HG03558 (cell line): ENCODE results near the gene SORCS2.
"Not testable (repeated sequence)": the region's sequence is repeated elsewhere in the genome, so short reads cannot be mapped to it uniquely, and the experiment has no call there.

Experiments
- ATAC-seq: cut with Tn5 transposase; IDR thresholded peaks from one replicate; pipeline ENCODE4 v1.9.1; 2021; ENCODE audit warnings: moderate number of reproducible peaks; ENCODE audit not compliant: unreplicated experiment; ENCODE audit errors: extremely low read depth

The SORCS2 gene

DNA sequence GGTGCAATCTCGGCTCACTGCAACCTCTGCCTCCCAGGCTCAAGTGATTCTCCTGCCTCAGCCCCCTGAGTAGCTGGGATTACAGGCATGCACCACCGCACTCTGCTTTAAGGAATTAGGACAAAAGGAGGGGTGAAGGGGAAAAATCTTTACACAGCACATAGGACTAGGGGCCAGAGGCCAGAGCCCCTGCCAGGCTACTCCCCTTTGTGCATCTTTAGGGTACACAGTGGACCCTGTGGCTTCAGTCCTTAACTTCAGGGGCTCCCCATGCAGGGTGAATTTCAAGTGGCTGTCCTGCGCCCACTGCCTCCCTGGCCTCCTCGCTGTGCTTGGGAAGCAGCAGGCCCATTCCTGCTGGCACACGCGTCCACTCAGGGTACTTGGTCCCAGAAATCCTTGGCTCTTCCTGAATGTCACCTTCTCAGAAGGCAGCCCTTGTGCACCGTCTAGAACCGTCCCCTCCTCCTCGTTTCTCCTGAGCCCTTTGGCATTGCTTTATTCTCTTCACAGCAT lies 381.3 kb downstream of the SORCS2 start:
- ATAC-seq: no peak

DNA sequence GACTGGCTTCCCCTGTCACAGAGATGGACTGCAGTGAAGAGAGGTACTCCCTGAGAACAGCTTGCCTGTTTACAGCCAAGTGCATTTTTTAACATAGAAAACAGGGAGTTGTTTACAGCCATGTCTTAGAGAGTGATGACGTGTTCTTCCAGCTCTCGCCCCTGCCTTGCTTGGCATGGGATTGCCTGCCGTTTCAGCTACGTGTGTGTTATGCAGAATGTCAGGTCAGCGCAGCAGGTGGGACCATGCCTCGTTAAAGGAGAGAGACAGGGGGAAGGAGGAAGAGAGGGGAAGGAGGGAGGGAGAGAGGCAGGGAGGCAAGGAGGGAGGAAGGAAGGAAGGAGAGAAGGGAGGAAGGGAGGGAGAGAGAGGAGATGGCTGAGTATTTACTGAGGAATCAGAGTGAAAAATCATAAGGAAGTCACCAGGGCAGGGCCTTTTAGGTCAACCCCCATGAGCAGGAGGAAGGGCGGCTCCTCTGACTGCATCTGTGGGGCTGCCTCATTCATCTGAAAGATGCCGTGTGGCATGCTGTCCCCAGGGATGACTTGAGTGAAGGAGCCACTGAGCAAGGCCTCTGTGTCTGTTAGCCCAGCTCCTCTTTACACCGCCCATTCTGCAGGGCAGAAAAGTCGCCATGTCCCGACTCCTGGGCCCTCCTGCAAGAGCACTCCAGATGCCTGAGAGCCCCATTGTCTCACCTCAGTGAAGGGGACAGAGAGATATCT lies 382.1 kb downstream of the SORCS2 start:
- no peak for ATAC-seq

DNA sequence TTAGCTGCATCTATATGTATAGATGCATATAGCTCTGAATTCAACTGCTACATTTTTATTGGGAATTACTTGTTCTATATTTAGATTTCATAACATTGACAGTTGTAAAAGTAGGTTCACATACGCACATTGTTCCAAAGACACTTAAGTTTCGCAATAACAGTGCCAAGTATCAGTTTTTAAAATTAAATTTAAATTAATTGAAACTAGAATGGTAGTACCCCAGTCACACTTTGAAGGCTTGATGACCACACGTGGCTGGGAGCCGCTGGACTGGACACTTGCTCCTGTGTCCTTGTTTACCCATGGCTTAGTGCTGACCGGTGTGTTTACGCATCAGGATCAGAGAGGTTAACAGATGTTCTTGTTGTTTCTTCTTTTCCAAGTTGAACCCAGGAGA lies 383.1 kb downstream of the SORCS2 start:
- no peak for ATAC-seq

DNA sequence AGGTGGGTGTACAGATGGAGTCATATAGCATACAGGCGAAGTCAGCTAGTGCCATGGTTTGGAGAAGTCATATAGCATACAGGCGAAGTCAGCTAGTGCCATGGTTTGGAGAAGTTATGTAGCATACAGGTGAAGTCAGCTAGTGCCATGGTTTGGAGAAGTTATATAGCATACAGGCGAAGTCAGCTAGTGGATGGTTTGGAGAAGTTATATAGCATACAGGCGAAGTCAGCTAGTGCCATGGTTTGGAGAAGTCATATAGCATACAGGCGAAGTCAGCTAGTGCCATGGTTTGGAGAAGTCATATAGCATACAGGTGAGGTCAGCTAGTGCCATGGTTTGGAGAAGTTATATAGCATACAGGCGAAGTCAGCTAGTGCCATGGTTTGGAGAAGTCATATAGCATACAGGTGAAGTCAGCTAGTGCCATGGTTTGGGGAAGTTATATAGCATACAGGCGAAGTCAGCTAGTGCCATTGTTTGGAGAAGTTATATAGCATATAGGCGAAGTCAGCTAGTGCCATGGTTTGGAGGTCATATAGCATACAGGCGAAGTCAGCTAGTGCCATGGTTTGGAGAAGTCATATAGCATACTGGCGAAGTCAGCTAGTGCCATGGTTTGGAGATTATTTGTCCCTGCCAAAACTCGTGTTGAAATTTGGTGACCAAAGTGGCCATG lies 385.2 kb downstream of the SORCS2 start:
- ATAC-seq: not testable (repeated sequence)

DNA sequence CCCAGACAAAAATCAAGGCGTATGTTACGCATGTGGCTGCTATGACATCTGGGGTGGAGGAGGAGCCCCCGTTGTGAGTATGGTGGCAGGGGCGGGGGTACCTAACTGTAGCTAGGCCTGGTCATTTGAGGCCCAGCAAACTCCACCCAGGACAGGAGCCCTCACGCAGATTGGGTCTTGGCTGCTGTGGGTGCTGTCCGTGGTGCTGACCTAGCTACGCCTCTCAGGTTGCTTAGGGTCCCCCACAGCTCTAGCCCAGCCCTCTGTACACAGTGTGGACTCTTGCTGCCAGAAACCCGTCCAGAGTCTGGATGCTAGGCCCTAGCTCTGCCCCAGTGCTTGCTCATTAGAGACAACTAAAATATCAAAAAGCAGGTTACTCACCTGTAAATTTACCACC lies 389.1 kb downstream of the SORCS2 start:
- no peak for ATAC-seq

DNA sequence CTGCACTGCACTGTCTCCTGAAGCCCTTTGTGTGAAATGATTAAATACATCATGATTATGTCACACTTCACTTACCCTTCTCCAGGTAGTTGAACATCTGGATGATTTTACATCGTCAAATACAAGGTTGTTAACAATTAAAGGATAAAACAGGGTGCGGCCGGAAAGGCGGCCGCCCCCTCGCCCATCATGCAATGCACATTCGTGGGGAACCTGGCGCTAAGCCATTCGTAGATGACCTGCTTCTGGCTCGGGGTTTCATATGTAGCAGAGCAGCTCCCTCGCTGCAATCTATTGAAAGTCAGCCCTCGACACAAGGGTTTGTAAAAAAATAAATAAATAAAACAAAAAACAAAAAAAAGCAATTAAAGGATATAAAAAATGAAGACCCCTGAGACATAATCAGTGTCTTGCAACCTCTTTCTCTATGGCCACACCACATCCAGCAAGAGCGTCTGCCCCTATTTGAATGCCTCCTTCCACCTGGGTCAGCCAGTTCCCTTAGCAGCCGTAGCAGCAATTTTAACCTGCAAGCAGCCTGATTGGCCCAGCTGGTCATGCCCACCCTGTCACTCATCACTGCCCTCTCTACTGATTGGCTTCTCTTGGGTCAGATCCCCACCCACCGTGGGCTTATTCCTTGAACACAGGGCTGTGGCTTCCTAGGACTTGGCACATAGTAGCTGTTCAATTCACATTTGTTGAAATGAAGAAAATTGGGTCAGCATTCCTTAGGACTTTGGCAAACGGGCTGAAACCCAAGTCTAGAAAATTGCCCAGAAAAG lies 390.2 kb downstream of the SORCS2 start:
- ATAC-seq: no peak

DNA sequence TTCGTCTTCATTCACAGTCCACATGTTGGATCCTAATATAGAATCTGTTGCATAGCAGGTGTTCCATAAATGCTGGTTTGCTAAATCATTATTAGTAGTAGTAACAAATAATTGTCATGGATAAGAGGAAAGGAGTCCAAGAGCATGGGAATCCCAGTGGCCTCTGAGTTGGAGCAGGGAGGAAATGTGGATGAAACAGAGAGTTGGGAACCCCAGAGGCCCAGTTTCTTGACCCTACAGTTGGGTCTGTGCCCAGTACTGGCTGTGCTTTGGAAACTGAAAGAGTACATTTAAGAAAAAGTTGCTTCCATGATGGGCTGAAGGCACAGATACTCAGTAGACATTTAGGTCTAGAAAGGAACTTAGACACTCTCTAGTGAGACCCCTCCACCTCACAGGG lies 391.8 kb downstream of the SORCS2 start:
- ATAC-seq: no peak

DNA sequence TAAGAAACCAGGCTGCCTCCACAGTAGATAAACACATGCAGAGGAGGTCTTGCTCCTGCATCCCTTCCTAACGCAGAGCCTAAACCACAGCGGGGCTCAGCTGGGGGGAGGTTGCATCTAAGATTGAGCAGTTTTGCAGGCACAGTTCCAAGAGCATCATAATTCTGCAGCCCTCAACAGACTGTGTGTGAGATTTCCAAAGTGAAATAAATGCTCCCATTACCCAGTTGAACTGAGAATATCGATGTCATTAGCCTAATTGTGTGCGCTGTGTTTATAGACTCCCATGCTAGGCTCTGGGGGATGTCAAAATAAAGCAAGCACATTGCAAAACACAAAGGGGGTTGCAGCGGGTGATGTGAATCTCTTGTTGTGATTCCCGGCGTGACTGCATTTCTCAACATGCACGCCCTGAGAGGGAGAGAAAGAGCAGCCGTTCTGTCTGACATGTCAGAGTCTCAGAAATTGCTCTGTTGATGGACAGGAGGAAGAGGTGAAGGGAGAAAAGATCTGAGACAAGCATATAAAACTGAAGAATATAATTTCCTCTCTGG lies 392.3 kb downstream of the SORCS2 start:
- ATAC-seq: no peak

DNA sequence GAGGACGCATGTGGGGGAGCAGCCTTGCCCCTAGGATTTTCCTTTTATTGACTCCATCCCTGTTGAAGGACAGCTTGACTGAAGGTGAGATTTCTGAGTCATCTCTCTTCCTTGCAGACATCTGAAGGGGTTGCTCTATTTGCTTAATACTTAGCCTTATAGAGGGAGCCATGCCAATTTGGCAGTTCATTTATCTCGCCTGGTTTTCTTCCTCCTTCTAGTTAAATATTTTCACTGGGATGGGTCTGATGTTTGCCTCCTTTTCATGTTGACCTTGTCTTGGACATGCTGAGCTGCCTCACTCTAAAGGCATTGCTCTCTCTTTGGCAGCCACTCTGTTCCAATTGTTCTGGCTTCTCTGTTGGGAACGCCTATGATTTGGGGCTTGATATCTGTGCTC lies 393.4 kb downstream of the SORCS2 start:
- no peak for ATAC-seq

DNA sequence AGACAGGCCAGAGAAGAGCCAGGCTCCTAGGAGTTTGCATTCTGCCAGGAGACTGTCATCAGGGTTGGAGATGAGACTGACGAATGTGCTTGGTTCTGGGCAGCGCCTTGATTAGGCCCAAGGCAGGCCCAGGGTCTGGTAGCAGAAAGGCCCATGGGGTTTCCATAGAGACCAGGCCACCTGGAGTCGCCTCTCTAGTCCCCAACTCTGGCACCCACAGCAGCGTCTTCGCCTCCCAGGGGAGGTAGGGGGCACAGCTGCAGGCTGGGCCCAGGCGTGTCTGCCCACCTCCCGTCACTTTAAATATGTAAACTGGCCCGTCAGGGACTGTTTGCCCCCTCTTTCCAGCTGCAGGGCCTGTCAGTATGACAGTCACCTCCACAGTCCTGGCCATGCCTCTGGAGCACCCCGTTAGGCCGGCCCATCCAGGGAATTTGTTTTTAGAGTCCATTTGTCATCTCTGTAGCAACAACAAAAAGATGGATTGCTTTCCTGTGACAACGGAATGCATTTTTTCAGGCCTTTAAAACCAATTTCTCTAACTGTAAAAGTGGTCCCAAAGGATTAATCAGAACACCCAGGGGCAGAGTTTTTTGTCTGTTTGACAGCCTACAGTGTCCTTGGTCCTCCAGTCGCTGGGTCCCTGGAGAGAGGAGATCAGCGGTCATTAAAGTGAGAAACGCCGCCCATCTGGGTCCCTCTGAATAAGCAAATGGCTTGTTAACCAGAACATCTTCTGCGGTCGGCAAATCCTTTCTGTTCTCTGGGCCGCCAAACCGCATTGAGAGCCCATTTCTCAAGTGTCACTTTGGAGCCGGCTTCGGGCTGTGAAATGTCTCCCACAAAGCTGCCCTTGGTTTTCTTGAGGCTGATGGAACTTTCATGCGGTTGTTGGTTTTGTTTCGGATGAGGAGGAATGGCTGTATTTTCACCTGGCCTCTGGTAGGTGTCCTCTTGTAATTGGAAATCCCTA lies 395.4 kb downstream of the SORCS2 start:
- ATAC-seq: no peak

DNA sequence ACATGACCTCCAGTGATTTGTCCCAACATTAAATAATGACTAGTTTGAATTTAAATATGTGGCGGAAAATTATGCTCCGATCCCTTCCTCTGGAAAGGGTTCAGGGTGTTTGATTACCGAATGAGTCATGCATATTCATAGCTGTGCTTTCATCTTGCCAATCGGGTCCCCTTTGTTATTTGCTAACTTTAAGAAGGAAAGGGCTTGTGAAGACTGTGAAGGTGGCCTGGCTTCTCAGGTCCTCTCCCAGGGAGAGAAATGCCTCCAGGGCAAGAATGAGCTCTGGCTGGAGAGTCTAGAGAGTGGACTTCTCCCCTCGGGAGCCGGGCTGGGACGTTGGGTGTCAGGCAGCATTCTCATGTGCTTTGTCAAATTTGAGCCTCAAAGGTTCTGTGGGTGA lies 397.9 kb downstream of the SORCS2 start:
- no peak for ATAC-seq

DNA sequence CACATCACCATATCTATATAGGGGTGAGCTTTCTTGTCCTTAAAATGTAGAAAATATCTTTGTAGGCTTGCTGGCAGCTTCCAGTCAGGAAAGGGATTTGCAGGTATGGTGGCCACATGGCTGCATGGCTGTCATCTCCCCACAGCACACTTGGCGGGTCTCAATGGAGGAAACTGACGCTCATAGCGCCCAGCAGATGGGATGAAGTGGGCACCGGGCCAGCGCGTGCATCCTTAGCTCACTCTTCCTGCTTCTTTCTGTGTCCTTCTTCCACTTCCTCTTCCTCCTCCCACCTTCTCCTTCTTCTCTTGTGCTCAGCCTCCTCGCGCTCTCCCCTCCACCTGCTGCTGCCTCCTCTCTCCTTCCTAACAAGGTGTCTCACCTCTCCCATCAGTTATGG lies 398.6 kb downstream of the SORCS2 start:
- no peak for ATAC-seq

DNA sequence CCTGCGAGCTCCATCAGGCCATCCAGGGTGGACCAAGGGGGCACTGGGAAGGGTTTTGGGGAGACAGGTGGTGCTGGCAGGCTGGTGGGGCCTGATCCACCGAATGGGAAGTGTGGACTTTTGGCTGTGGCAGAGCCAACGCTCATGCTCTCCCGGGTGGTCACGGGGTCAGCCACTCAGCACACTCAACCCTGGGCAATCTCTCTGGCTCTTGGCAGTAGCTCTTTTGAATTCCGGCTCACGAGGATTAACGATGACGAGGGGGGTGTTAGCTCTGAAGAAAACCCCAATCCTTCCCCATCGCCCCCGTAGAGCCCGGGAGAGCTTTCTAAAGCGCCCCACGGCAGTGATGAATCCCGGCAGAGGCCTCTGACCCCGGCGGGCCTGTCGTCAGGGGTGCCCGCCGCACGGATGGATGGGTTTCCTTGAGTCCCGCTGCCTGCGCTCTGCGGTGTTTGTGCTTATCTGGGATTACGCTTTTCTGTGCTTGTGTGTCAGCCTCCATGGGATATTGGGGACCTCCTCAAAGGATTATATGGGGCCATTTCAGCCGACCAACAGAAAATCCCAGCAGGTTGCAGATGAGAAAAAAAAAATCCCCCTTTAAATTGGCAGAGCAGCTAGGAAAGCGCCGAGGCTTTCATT lies 399.2 kb downstream of the SORCS2 start:
- no peak for ATAC-seq

DNA sequence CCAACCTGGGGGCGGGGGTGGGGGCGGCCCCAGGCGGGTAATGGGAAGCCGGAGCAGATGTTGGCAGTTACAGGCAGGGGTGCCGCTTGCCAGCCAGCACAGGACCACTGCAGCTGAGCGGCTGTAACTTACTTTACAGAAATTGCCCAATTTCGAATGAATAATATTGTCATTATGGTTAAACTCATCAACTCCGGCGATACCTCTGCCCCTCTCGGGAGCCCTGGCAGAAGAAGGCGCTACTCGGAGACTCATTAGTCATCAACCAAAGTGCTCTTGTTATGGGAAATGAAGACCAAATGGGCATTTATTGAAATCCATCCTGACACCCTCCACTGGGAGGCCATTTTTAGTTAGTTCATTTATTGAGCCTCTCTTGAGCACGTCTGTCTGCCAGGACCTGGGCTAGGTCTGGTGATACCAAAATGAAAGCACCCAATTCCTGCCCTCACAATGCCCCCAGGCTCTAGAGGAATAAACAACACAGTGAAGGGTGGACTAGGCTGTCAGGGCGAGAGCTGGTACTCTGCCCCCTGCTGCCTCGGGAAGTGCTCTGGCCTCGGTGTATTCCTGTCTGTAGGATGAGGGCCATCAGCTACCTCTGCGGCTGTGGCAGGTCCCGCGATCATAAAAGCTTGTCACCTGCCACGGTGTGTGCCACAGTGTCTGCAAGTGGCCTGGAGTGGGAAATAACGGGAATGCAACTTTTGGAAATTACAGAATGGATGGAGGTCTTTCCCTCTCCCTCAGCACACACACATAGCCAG lies 401.5 kb downstream of the SORCS2 start:
- no peak for ATAC-seq

DNA sequence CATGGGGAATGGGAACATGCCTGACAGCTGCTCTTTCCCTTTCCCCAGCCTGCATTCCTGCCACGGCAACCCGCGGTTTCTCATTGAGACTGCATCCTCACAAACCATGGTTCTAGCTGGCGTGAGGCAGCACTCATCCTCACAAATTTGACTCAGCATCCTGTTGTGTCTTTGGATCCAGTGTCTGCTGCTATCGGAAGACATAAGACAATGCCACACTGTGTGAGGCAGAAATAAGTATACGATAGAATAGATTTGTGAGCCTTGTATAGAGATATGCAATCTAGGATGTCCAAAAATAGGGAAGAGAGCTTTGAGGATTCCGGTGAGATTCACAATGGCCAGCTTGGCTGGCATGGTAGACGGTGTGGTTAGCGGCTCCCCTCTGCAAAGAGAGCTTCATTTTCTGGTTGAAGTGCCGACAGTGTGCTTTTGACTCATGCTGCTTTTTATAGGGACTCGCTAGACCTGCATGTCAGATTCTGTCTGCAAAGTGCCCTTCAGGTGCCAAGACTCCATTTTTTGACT lies 403.7 kb downstream of the SORCS2 start:
- no peak for ATAC-seq

DNA sequence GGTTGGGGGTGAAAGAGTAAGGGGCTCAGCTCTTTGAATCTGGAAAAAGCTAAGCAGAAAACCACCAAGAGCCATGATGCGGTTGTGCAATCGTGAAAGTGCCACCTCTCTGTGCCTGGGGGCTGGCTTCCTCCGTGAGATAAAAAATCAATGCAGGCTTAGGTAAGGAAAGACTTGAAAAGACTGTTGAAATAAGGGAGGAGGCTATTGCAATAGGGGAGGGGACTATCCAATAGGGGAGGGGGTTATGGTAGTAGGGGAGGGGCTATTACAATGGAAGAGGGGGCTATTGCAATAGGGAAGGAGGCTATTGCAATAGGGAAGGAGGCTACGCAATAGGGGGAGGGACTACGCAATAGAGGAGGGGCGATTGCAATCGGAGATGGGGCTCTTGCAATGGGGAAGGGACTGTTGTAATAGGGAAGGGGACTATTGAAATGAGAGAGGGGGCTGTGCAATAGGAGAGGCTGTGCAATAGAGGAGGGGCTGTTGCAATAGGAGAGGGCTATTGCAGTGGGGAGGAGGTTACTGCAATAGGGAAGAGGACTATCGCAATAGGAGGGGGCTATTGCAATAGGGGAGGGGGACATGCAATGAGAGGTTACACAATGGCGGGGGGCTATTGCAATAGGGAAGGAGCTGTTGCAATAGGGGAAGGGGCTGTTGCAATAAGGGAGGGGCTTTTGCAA lies 404.7 kb downstream of the SORCS2 start:
- ATAC-seq: no peak

DNA sequence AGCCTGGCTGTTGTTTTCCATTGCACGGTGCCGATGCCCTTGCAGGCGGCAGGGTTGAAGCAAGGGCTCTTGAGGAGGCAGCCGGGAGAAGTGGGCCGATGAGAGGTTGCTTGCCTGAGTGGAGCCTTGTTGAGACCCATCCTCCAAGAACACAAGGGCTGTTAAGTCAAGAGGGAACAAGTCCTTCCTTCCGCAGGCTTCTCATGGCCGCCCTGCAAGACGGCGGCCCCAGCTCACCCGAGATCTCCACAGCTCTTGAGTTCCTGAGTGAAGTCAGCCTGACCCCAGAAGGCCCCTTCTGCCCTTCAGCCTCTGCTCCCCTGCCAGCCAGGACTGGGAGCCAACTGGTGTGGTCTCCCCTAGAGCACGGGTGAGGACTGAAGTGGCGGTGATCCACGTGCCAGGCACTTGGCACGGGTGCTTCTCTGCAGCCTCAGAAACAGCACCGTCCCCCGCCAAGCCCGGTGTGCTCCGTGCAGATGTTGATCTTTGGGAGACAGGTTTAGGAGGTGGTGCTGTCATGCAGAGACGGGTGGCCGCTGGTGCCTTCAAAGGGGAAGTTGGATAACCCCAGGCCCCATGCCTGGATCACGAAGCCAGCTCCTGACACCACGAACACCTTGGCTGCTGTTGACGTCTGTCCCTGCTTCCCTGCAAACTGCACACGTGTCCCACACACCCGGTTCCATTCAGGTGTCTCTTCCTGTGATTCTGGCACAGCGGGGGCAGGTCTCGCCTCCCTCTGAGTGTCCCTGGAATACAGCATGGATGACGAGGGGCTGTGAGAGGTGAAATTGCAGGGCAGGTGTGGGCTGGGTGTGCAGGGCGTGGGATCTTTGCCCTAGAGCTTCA lies 406.8 kb downstream of the SORCS2 start:
- ATAC-seq: no peak
